K562 (cell line): ENCODE measurements around the gene GALR3. TPM values are rescaled to one million over a fixed set of nuclear protein-coding genes. Genes with fewer than 3 reads are reported as not detected.

Source experiments
- DNMT1 ChIP-seq: fragments of 450-650 bp; IDR thresholded peaks from 2 replicates; pipeline ENCODE4 v1.6.1; 2016; ENCODE audit warnings: antibody characterized with exemption, mild to moderate bottlenecking
- EP400 ChIP-seq: fragments of 450-650 bp; IDR thresholded peaks from 2 replicates; pipeline ENCODE4 v1.6.1; 2017; ENCODE audit warnings: antibody characterized with exemption, mild to moderate bottlenecking, moderate library complexity
- GABPA ChIP-seq: fragments of 200-800 bp; sonication (Bioruptor generic); conservative IDR thresholded peaks from 2 replicates; pipeline ENCODE4 v1.6.1; 2016; ENCODE audit warnings: low read depth, missing genetic modification characterization, missing compliant biosample characterization
- GATAD2B ChIP-seq: fragments of 450-650 bp; IDR thresholded peaks from 2 replicates; pipeline ENCODE4 v1.6.1; 2017; ENCODE audit warnings: mild to moderate bottlenecking, borderline replicate concordance
- HLTF ChIP-seq: fragments of 450-650 bp; IDR thresholded peaks from 2 replicates; pipeline ENCODE4 v1.6.1; 2016
- JUN ChIP-seq, 2 experiments: sonication (generic) in 1 of 2; formaldehyde crosslinking in 1 of 2; IDR thresholded peaks; 2 replicates each; pipeline versions ENCODE4 v1.6.1 to v1.8.0; 2012 to 2022; ENCODE audit warnings: borderline replicate concordance in 2 of 2, mild to moderate bottlenecking in 2 of 2, improper control_type of control experiment in 1 of 2, low read depth in 1 of 2, low read length in 1 of 2, missing genetic modification reagents in 1 of 2
- KHSRP ChIP-seq: fragments of 450-650 bp; IDR thresholded peaks from 2 replicates; pipeline ENCODE4 v1.6.1; 2017
- MYBL2 ChIP-seq, 2 experiments: fragments of 450-650 bp in 1 of 2; sonication (generic) in 1 of 2; formaldehyde crosslinking in 1 of 2; IDR thresholded peaks; 2 replicates each; pipeline versions ENCODE4 v1.6.1 to v1.8.1; 2017 to 2022; ENCODE audit warnings: borderline replicate concordance in 1 of 2, inconsistent platforms in 1 of 2, low read depth in 1 of 2, mild to moderate bottlenecking in 1 of 2, missing genetic modification reagents in 1 of 2, moderate library complexity in 1 of 2
- NBN ChIP-seq: fragments of 450-650 bp; IDR thresholded peaks from 2 replicates; pipeline ENCODE4 v1.6.1; 2016; ENCODE audit warnings: low read depth, mild to moderate bottlenecking
- POLR2A ChIP-seq: fragments of 450-650 bp; conservative IDR thresholded peaks from 2 replicates; pipeline ENCODE4 v1.6.1; 2016
- RBFOX2 ChIP-seq: fragments of 200-400 bp; formaldehyde crosslinking; IDR thresholded peaks from 2 replicates; pipeline ENCODE4 v1.6.1; 2017; ENCODE audit warnings: low read depth, mild to moderate bottlenecking, low read length, moderate library complexity
- SRF ChIP-seq, 2 experiments: fragments of 250-450, 450-650 bp in 1 of 2; sonication (Bioruptor Pico) in 1 of 2; sonication (generic) in 1 of 2; formaldehyde crosslinking; IDR thresholded peaks; 2 replicates each; pipeline versions ENCODE4 v1.5.0 to v1.5.1; 2020 to 2022; ENCODE audit warnings: mild to moderate bottlenecking in 1 of 2, missing genetic modification reagents in 1 of 2
- SRSF1 ChIP-seq: fragments of 200-400 bp; formaldehyde crosslinking; IDR thresholded peaks from 2 replicates; pipeline ENCODE4 v1.6.1; 2017; ENCODE audit warnings: mild to moderate bottlenecking, low read depth, low read length, moderate library complexity
- TFAP4 ChIP-seq: sonication (generic); formaldehyde crosslinking; IDR thresholded peaks from 2 replicates; pipeline ENCODE4 v1.8.0; 2022; ENCODE audit warnings: missing genetic modification reagents, mild to moderate bottlenecking, moderate library complexity, borderline replicate concordance
- U2AF2 ChIP-seq: fragments of 200-400 bp; formaldehyde crosslinking; optimal IDR thresholded peaks from 2 replicates; pipeline ENCODE3; 2017; ENCODE audit warnings: low read depth, mild to moderate bottlenecking, low read length
- ZBTB5 ChIP-seq: fragments of 450-650 bp; IDR thresholded peaks from 2 replicates; pipeline ENCODE4 v1.6.1; 2017; ENCODE audit warnings: antibody characterized with exemption
- ZNF140 ChIP-seq: fragments of 250-450 bp; sonication (Bioruptor Pico); IDR thresholded peaks from 2 replicates; pipeline ENCODE4 v1.8.0; 2021; ENCODE audit warnings: moderate library complexity, mild to moderate bottlenecking, inconsistent platforms
- ZNF146 ChIP-seq: IDR thresholded peaks from one replicate; pipeline ENCODE4 v1.6.1; 2018; ENCODE audit warnings: missing compliant biosample characterization; ENCODE audit not compliant: unreplicated experiment
- ZNF561 ChIP-seq: fragments of 450-650 bp; formaldehyde crosslinking; conservative IDR thresholded peaks from 2 replicates; pipeline ENCODE4 v1.4.0; 2020; ENCODE audit warnings: mild to moderate bottlenecking, moderate library complexity
- polyA plus RNA-seq, 8 experiments: library from polyadenylated mRNA; depleted of rRNA in 4 of 8; stranded (reverse) in 5 of 8; unstranded in 3 of 8; fragments of >200 nt; fragmentation: Nextera tagmentation in 2 of 8; fragmentation: Illumina TruSeq in 1 of 8; extraction: Ambion mirVana in 2 of 8; extraction: Trizol in 1 of 8; gene quantifications; 2 replicates each; pipeline versions ENCODE4 v1.2.1 to v1.2.3, GENCODE V29; 2011 to 2014; ENCODE audit warnings: inconsistent platforms in 1 of 8, missing spikeins in 1 of 8
- total RNA-seq, 7 experiments: library from RNA; depleted of rRNA in 6 of 7; stranded (reverse); fragments of >200 nt in 6 of 7; fragmentation: Illumina TruSeq in 2 of 7; extraction: Trizol in 2 of 7; gene quantifications; 2 replicates each; pipeline versions ENCODE4 v1.2.1 to v1.2.3, GENCODE V29; 2011 to 2021; ENCODE audit warnings: low replicate concordance in 1 of 7
- TF ChIP-seq, protein P1 (sequence below): sonication (generic); formaldehyde crosslinking; IDR thresholded peaks from 2 replicates; pipeline ENCODE4 v1.8.0; 2023; ENCODE audit warnings: mild to moderate bottlenecking, missing genetic modification reagents
- TF ChIP-seq, protein P2 (sequence below), 2 experiments: fragments of 450-650 bp; IDR thresholded peaks; 2 replicates each; pipeline ENCODE4 v1.6.1; 2018; ENCODE audit warnings: mild to moderate bottlenecking in 2 of 2, low read depth in 1 of 2; ENCODE audit not compliant: partially characterized antibody in 2 of 2

Gene GALR3
- total and polyA plus RNA-seq, 9 of the 15 experiments (the other 6 are each of a cell fraction or from before 2014, with no cell fraction given) = 0.13 TPM; not detected in 8

DNA sequence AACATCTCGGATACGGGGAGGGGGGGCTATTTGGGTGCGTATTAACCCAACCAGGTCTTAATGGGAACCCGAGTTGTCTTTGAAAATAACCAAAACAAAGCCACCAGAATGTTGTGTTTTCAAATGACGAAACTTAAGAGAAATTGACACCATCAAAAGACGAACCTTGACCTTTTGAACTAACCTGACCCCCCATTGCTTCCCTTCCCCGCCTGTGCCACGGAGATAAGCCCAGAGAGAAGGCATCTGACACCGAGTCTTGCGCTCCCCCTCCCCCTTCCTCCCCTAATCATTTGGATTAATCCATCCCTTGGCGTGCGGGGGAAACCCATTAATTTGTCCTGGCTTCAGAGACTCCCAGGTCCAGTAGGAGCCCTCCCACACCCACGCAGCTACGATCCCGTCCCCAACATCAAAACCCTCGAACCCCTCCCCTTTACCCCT is 20.0 kb upstream of the GALR3 start (continued):
- TF ChIP-seq RBFOX2 = no peak
- no peak; the same call in none of the 2 replicates for TF ChIP-seq GABPA (tag)
- peak; percentile 92 for TF ChIP-seq NBN
- TF ChIP-seq EP400 = peak; percentile 84
- no peak for TF ChIP-seq POLR2A
- TF ChIP-seq, protein P1, sequence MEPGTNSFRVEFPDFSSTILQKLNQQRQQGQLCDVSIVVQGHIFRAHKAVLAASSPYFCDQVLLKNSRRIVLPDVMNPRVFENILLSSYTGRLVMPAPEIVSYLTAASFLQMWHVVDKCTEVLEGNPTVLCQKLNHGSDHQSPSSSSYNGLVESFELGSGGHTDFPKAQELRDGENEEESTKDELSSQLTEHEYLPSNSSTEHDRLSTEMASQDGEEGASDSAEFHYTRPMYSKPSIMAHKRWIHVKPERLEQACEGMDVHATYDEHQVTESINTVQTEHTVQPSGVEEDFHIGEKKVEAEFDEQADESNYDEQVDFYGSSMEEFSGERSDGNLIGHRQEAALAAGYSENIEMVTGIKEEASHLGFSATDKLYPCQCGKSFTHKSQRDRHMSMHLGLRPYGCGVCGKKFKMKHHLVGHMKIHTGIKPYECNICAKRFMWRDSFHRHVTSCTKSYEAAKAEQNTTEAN = no peak
- 0 out of 2 replicates have a peak, but pooled peaks have one; percentile 52 for TF ChIP-seq KHSRP
- TF ChIP-seq DNMT1 = no peak
- no peak for TF ChIP-seq HLTF
- TF ChIP-seq ZNF140 (CRISPR knock-in tag) = no peak
- TF ChIP-seq JUN (IDR thresholded peaks at IDR 0.05; ENCODE audit: borderline replicate concordance, low read depth, low read length) = 0 out of 2 replicates have a peak, but pooled peaks have one; percentile 21
- TF ChIP-seq JUN (CRISPR knock-in tag; IDR thresholded peaks at IDR 0.05; ENCODE audit: borderline replicate concordance) = no peak
- no peak for TF ChIP-seq ZBTB5
- no peak for TF ChIP-seq MYBL2 (IDR thresholded peaks at IDR 0.05; ENCODE audit: low read depth)
- no peak for TF ChIP-seq MYBL2 (CRISPR knock-in tag; IDR thresholded peaks at IDR 0.05; ENCODE audit: borderline replicate concordance)
- no peak for TF ChIP-seq SRF (CRISPR knock-in tag; IDR thresholded peaks at IDR 0.05)
- TF ChIP-seq, protein P2, sequence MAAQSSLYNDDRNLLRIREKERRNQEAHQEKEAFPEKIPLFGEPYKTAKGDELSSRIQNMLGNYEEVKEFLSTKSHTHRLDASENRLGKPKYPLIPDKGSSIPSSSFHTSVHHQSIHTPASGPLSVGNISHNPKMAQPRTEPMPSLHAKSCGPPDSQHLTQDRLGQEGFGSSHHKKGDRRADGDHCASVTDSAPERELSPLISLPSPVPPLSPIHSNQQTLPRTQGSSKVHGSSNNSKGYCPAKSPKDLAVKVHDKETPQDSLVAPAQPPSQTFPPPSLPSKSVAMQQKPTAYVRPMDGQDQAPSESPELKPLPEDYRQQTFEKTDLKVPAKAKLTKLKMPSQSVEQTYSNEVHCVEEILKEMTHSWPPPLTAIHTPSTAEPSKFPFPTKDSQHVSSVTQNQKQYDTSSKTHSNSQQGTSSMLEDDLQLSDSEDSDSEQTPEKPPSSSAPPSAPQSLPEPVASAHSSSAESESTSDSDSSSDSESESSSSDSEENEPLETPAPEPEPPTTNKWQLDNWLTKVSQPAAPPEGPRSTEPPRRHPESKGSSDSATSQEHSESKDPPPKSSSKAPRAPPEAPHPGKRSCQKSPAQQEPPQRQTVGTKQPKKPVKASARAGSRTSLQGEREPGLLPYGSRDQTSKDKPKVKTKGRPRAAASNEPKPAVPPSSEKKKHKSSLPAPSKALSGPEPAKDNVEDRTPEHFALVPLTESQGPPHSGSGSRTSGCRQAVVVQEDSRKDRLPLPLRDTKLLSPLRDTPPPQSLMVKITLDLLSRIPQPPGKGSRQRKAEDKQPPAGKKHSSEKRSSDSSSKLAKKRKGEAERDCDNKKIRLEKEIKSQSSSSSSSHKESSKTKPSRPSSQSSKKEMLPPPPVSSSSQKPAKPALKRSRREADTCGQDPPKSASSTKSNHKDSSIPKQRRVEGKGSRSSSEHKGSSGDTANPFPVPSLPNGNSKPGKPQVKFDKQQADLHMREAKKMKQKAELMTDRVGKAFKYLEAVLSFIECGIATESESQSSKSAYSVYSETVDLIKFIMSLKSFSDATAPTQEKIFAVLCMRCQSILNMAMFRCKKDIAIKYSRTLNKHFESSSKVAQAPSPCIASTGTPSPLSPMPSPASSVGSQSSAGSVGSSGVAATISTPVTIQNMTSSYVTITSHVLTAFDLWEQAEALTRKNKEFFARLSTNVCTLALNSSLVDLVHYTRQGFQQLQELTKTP (IDR thresholded peaks at IDR 0.05; ENCODE audit: low read depth in 1 of 2, partially characterized antibody in 2 of 2) = peak in 1 of 2 experiments; percentile 84
- TF ChIP-seq SRSF1 = no peak
- TF ChIP-seq ZNF561 (CRISPR knock-in tag) = no peak
- no peak for TF ChIP-seq GATAD2B
- peak; percentile 47; the same call in 1 of the 2 replicates for TF ChIP-seq TFAP4 (CRISPR knock-in tag)
- no peak for TF ChIP-seq U2AF2
- TF ChIP-seq ZNF146 = no peak
